Measurements from ENCODE around the gene ERN1.

The ERN1 gene

DNA sequence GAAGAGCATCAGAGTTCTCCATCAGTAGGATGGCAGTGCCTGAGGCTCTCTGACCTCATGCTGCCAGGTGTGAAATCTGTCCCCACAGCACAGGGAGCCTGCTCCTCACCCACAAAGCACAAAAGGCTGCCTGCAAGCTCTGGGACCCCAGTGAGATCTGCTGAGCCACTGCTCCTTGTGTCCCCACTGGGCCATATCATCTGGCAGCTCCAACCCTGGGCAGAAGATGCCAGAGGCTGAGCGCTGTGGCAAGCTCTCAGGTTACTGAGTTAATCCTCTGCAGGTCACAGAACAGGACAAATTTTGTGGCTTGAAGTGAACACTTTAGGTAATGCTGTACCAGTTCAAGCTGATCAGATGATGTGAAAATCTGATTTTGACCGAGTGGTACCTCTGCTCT is 26.7 kb upstream of the ERN1 start:
- Histone ChIP-seq H3K36me3 (replicated peaks) (no peaks in the 10 kb centered on the region), H3K4me3 (ENCODE audit: low read depth, low read length) (no peak overlapping the region), H3K27ac (no peak overlapping the region), H3K27me3 (replicated peaks) (no peaks in the 10 kb centered on the region)
- in situ Hi-C loops (cut with HindIII; ENCODE audit: low pct_ligation_motif_present, low sequenced_read_pairs): no loop called here
- DNase-seq: no peak
- TF ChIP-seq, protein P1, sequence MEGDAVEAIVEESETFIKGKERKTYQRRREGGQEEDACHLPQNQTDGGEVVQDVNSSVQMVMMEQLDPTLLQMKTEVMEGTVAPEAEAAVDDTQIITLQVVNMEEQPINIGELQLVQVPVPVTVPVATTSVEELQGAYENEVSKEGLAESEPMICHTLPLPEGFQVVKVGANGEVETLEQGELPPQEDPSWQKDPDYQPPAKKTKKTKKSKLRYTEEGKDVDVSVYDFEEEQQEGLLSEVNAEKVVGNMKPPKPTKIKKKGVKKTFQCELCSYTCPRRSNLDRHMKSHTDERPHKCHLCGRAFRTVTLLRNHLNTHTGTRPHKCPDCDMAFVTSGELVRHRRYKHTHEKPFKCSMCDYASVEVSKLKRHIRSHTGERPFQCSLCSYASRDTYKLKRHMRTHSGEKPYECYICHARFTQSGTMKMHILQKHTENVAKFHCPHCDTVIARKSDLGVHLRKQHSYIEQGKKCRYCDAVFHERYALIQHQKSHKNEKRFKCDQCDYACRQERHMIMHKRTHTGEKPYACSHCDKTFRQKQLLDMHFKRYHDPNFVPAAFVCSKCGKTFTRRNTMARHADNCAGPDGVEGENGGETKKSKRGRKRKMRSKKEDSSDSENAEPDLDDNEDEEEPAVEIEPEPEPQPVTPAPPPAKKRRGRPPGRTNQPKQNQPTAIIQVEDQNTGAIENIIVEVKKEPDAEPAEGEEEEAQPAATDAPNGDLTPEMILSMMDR (IDR thresholded peaks at IDR 0.05; ENCODE audit: low read depth, low read length, missing control alignments): no peak

DNA sequence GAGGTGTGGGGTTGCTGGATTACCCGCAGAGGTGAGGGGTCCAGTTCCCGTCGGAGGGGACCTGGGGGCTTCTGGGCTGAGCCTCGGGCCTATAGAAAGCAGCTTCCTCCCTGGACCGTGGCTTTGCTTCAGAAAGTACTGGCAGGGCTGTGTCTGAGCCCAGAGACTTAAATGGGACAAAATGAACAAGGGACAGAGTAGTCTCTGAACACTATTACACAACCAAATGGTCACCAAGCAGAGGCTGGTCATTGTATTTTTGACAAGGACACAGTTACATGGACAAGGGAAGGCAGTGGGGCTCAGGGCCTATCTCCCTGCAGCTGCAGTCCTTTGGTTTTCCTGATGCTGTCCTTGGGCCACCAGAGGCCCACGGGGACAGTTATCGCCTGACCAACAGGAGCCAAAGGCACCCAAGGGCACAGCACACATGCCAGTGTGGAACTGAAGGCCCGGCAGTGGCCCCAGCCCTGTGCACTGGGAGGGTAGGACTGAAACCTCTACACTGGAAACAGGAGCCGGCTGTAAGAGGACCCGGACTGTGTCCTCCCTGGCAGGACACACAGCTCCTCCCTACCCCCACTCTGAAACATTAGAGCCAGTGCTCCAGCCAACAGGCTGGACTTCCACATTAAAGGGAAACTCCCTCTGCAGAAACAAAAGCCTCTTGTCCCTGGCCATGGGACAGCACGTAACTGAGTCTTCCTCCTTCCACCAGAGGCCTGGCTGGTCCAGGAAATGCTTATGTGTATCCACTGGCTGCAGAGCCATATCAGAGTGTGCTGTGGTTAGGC is 26.0 kb upstream of the ERN1 start:
- H3K27ac ChIP-seq: no peak overlapping the region
- in situ Hi-C loops (cut with HindIII; ENCODE audit: low pct_ligation_motif_present, low sequenced_read_pairs): no loop called here
- no peak for DNase-seq
- no peaks in the 10 kb centered on the region for H3K36me3 ChIP-seq (replicated peaks)
- H3K27me3 ChIP-seq (replicated peaks): no peaks in the 10 kb centered on the region
- no peak overlapping the region for H3K4me3 ChIP-seq (ENCODE audit: low read depth, low read length)
- TF ChIP-seq, protein P1 (IDR thresholded peaks at IDR 0.05; ENCODE audit: low read depth, low read length, missing control alignments): no peak

DNA sequence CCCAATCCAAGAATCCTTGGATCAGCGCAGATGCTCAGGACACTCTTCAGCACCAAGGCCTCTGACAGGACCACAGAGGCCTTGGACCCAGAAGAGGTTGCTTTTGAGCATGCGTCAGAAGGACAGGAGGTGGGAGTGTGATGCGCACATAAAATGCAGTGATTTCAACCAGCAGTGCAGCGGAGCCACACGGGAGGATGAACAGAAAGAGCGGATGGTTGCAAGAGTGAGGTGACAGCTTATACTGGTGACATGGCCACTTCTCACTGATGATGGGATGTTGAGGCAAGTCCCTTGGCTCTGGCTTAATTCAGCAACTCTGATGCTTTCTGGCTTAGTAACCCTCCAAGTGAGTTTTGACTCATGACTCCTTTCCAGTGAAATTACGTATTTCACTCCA is 25.2 kb upstream of the ERN1 start:
- Histone ChIP-seq H3K27ac (no peak overlapping the region), H3K27me3 (replicated peaks) (no peaks in the 10 kb centered on the region), H3K36me3 (replicated peaks) (no peaks in the 10 kb centered on the region), H3K4me3 (ENCODE audit: low read depth, low read length) (no peak overlapping the region)
- TF ChIP-seq, protein P1 (IDR thresholded peaks at IDR 0.05; ENCODE audit: low read depth, low read length, missing control alignments): no peak
- in situ Hi-C loops (cut with HindIII; ENCODE audit: low pct_ligation_motif_present, low sequenced_read_pairs): no loop called here
- DNase-seq: no peak

DNA sequence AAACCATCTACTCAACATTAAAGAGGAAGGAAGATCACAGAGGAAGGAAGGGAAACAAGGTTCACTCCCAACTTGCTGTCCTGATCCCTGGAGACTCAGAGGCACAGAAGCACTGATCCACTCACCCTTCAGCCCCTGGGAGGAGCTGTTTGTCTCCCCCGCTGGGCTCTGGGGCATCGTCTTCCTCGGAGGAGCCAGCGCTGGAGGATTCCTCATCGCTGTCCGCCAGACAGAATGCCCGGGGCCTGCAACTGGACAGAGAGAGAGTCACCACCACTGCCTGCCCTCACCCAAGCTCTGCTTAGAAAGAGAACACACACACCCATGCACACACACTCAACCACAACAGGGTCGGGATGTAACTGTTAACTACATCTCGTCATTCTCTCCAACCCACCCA is 24.8 kb upstream of the ERN1 start:
- TF ChIP-seq, protein P1 (IDR thresholded peaks at IDR 0.05; ENCODE audit: low read depth, low read length, missing control alignments): peak; percentile 28
- no peak for DNase-seq
- Histone ChIP-seq H3K27ac (no peak overlapping the region), H3K36me3 (replicated peaks) (no peaks in the 10 kb centered on the region), H3K27me3 (replicated peaks) (no peaks in the 10 kb centered on the region), H3K4me3 (ENCODE audit: low read depth, low read length) (no peak overlapping the region)
- in situ Hi-C loops (cut with HindIII; ENCODE audit: low pct_ligation_motif_present, low sequenced_read_pairs): no loop called here

DNA sequence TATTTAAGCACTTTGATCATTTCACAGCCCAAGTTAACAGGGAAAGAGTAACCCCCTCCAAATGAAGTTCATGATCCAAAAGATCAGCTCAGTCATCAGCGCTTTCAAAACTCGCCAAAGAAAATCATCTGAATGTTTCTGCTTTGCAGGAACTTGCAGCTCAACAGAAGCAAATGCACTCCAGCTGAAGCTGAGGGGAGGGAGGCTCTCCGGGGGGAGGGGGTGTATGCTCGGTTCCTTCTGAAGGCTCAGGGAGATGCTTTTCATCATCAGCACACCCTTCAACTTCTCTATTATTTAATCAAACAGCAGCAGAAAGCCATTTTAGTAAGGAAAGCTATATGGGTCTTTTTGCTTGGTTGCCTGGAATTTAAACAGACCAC is 24.4 kb upstream of the ERN1 start:
- TF ChIP-seq, protein P1 (IDR thresholded peaks at IDR 0.05; ENCODE audit: low read depth, low read length, missing control alignments): no peak
- no peak overlapping the region for H3K4me3 ChIP-seq (ENCODE audit: low read depth, low read length)
- H3K27ac ChIP-seq: no peak overlapping the region
- H3K36me3 ChIP-seq (replicated peaks): no peaks in the 10 kb centered on the region
- no peaks in the 10 kb centered on the region for H3K27me3 ChIP-seq (replicated peaks)
- no peak for DNase-seq
- in situ Hi-C loops (cut with HindIII; ENCODE audit: low pct_ligation_motif_present, low sequenced_read_pairs): no loop called here

Data from brain microvascular endothelial cell (primary cell).